ENCODE results near the gene PKD1.

PKD1 gene

DNA sequence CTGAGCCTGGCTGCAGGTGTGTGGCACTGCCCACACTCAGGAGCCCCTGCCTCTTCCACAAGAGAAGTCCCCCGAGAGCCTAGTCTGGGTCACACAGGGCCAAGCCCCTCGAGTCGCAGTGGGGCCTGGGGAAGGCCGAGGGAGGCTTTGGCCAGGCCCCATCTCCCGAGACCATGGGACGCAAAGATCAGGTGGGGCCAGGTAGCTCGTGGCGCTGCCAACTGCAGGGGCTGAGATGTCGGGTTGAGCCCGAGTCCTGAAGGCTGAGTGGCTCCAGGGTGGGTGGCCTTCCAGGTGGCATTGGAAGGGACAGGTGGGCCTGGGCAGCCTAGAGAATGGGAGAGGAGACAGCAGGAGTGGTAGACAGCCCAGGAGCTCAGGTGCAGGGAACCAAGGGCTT is 26.2 kb upstream of the PKD1 start:
- TF ChIP-seq POLR2A (IDR thresholded peaks at IDR 0.05; ENCODE audit: low read depth, low read length) = no peak
- DNase-seq (ENCODE audit: insufficient read length, low spot score) (no peak), FAIRE-seq (no peak)

DNA sequence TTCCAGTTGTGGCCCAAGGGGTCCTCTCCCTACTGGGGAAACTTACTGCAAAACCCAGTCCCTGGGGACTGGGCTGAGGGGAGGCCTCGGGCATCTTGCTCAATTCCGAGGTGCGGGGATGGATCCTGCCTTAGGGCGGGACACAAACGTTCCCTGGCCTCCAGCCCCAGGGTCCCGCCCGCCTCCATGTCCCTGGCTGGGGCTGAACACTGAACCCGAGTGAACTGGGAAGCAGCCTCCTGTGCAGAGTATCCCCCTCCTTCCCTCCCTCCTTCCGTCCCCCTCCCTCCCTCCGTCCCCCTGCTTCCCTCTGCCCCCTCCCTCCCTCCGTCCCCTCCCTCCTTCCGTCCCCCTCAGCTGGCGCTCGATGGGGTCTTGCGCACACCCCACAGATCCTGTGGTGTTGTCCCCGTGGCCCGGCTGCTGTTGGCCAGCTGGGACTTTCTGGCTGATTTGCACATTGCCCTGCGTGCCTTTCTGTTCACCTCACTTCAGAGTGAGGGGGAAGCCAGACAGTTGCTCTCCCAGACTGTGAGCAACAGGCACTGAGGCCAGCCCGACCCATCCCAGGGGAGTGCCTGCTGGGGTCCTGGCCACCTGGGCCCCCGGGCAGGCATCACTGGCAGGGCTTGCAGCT is 25.3 kb upstream of the PKD1 start:
- TF ChIP-seq POLR2A (IDR thresholded peaks at IDR 0.05; ENCODE audit: low read depth, low read length) = no peak
- DNase-seq (ENCODE audit: insufficient read length, low spot score) (no peak), FAIRE-seq (no peak)

DNA sequence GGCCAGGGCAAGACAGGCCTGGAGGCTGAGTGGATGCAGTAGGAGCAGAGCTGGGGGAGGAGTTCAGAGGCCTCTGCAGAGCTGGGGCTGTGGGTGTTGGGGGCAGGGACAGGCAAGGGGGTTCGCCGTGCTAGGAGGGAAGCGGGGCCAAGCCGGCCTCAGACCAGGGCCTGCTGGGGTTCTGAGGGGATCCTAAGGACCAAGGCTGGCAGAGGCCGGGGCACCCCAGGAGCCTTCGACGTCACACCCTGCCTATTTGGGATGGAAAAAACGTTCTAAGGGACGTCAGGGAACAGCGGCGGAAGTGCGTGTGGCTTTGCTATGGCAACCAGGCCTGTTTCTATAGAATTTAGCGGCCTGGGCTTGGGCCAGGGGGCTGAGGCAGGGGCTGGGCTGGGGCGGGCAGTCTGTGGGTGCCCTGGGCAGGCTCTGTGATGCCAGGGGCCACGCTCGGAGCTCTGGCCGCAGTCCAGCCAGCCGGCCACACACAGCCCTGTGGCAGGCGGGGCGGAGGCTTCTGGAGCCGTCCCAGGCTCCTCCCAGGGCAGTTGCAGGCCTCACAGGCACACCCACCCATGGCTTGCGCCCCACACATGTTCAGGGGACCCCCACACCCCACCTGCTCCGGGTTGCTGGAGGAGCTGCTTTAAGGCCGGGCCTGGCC is 23.6 kb upstream of the PKD1 start:
- TF ChIP-seq POLR2A (IDR thresholded peaks at IDR 0.05; ENCODE audit: low read depth, low read length) = no peak
- DNase-seq (ENCODE audit: insufficient read length, low spot score) = no peak
- FAIRE-seq = no peak

DNA sequence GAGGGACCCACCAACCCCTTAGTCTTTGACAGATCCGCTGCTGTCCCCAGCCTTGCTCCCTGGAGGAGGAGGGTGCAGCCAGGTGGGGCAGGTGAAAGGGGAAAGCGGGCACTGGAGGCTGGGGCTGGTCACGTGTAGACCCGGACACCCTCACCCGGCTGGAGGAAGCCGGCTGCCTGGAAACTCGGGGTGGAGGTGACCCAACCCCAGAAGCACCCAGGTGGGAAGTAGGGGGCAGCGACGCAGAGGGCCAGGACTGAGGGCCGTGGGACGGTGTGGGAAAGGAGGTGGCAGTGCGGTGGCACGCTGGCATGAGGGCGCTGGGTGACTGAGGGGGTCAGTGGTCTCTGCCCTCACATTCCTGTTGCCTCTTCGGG is 22.6 kb upstream of the PKD1 start:
- TF ChIP-seq POLR2A (IDR thresholded peaks at IDR 0.05; ENCODE audit: low read depth, low read length) = no peak
- FAIRE-seq = no peak
- DNase-seq (ENCODE audit: insufficient read length, low spot score) = no peak

DNA sequence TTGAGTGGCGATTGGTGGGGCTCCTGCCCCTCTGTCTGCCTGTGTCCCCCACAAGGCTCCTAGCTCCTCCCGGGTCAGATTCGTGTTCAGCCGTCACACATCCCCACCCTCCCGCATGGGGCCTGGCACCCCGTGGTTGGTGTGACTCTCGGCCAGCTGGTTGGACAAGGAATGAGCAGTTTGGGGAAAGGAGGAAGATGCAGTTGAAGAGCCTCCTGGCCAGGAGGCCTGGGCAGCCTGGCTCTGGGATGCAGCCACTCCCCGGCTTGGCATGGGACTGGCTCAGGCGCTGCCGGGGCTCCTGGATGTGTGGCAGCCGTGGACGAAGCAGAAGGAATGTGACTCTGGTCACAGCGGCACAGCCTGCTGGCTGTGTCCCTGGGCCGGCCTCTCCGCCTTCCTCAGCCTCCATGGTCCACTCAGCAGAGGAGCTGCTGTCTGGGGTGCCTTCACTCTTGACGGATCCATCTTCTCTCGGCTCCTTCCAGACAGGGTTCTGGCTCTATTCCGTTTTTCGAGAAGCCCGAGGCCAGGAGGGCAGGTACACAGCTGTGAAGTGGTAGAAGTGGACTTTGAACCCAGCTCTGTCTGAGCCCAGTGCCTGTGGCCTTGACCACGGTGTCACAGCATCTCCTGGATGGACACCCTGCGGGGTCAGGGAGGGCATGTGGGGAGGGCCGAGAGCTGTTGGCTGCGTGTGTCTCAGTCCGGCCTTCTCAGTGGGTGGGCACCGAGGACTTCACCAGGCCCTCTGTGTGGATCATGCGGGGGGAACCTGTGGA is 22.0 kb upstream of the PKD1 start:
- TF ChIP-seq POLR2A (IDR thresholded peaks at IDR 0.05; ENCODE audit: low read depth, low read length) = no peak
- DNase-seq (ENCODE audit: insufficient read length, low spot score) (no peak), FAIRE-seq (no peak)

DNA sequence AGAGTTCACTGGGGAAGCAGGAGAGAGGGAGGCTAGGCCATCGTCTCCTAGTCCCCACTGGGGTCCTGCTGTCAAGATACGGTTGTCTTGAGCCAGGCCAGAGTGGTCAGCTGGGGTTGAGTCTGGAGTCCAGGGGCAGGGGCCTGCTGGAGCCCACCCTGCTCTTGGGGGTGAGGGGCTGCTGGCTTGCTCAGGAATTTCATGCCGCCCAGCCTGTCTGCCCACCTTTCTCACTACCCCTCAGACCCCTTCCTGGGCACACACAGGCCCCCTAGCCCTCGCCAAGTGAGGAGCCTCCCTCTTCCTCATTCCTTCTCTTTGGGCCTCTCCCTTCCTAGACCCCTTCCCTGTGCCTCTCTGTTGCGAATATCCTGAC is 21.1 kb upstream of the PKD1 start:
- FAIRE-seq (no peak), DNase-seq (ENCODE audit: insufficient read length, low spot score) (no peak)

DNA sequence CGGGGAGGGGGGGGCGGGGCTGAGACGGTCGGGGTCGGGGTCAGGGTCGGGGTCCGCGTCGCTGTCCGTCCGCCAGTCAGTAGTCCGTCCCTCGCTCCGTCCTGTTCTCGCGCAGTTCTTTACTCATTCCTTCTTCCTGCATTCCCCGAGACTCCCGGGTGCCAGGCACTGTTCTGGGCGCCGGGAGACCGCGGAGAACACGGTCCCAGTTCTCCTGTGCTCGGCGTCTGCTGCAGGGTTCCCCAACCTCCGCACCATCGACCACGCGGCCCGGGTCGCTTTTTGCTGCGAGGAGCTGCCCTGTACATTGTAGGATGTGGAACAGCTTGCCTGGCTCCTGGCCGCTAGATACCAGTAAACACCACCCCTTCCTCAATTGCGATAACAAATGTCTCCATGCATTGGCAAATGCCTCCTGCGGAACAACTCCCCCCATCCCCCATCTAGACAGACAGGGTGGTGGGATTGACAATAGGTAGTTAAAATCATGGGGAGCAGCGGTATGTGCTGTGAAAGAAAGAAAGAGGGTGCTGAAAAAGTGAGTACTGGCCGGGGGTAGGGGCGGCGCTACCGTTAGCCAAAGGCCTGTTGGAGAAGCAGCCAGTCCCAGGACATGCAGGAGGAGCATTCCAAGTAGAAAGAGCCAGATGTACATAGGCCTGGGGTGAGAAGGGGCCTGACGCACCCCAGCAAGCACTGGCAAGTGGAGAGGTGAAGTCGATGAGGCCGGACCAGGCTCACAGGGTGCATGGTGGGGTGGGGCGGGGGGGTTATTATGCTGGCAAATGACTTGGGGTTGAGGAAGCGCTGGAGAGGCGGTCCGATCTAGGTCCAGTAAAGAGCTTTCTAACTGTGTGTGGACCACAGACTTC is 20.5 kb upstream of the PKD1 start:
- FAIRE-seq (no peak), DNase-seq (ENCODE audit: insufficient read length, low spot score) (peak; percentile 51)
- no peak for TF ChIP-seq POLR2A (IDR thresholded peaks at IDR 0.05; ENCODE audit: low read depth, low read length)

More for the DNA sequence above, 21.1 kb upstream of the PKD1 start:
- no peak for TF ChIP-seq POLR2A (IDR thresholded peaks at IDR 0.05; ENCODE audit: low read depth, low read length)

DNA sequence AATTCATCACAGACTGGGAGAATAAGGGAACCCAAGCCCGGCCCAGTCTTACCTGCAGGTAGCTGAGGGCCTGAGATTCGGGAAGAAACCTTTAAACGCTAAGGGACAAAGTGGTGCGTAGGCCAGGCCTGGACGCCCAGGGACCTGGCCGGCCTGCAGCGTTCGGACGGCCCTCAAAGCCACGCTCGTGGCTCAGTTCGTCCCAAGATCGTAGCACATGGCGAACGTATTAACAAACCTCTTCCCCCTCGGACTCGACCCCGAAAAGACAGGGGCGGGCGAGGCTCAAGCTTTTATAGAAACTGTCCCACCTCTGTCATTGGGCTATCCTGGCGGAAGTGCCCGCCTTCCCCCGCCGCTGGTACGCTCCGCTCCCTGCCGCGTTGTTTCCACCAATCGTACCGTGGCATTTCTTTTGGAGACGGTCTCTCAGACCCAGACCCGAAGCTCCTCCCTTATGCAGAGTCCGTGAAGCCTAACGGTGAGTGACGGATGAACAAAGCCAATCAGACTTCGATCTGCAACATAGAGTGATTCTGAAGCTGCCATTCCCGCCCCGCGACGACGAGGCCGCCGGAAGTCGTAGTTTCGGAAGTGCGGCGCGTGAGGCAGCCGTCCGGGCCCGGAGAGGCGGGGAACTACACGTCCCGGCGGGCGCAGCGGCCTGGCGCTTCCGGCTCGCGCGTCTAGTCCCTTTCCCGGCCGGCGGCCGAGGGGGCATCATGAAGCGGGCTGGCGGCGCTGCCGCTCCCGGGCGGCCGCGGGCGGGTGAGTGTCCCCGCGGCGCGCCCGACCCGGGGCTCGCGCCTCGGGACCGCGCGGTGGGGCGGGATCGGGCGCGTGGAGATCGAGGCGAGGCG is 19.6 kb upstream of the PKD1 start, which contains the start of gene TRAF7:
Gene TRAF7 (plus strand): TSS at position 692 of the 860 bp plus-strand sequence. CDS start 8,139 bp downstream, outside the sequence.
- TF ChIP-seq POLR2A (IDR thresholded peaks at IDR 0.05; ENCODE audit: low read depth, low read length) = peak; percentile 99
- FAIRE-seq = peak; percentile 84
- DNase-seq (ENCODE audit: insufficient read length, low spot score) = peak; percentile 100

DNA sequence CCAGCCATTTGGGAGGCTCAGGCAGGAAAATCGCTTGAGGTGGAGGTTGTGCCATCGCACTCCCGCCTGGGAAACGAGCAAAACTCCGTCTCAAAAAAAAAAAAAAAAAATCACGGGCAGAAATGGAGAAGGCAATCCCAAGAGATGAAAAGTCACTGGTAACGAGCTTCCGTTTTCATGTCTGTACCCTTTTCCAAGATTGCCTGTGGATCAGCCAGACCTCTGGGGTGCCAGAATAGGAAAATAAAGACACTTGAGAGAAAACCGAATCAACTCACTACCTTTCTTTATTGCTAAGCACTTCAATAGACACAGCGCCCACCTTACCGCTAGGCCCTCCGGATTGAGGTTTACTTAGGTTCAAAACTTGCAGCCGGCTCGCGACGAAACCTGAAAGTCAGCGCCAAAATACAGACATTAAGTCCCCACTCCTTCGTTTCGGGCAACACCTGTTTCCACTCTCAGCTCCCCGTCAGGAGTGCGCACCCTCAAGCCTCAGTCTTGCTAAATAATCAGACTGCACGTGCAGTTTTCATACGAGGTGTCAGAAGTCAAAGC is 18.9 kb upstream of the PKD1 start:
- DNase-seq (ENCODE audit: insufficient read length, low spot score) (no peak), FAIRE-seq (no peak)
- no peak for TF ChIP-seq POLR2A (IDR thresholded peaks at IDR 0.05; ENCODE audit: low read depth, low read length)

DNA sequence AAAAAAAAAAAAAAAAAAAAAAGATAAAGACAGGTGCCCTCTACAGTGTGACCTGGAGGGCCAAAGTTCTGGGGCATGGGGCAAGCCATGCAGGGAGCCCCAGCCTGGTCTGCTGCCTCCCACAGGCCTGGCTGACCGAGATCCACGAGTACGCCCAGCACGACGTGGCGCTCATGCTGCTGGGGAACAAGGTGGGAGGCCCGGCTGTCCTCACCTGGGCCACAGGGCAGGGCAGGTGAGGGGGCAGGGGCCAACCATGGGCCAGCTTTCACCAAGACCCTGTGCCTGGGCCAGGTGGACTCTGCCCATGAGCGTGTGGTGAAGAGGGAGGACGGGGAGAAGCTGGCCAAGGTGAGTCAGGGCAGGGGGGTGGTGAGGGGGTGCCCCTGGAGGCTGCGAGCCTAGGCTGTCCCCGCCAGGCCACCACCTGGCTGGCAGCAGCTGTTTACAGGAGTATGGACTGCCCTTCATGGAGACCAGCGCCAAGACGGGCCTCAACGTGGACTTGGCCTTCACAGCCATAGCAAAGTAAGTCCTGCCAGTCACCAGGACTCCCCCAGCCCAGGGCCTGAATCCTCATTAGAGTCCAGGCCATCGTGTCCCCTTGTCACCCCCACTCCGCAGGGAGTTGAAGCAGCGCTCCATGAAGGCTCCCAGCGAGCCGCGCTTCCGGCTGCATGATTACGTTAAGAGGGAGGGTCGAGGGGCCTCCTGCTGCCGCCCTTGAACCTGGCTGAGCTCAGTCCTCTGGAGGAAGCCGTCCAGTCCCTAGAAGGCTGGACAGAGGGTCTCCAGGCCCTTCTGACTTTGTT is 17.2 kb upstream of the PKD1 start:
- FAIRE-seq (no peak), DNase-seq (ENCODE audit: insufficient read length, low spot score) (no peak)
- peak; percentile 16; the same call in 1 of the 2 replicates for TF ChIP-seq POLR2A (IDR thresholded peaks at IDR 0.05; ENCODE audit: low read depth, low read length)

DNA sequence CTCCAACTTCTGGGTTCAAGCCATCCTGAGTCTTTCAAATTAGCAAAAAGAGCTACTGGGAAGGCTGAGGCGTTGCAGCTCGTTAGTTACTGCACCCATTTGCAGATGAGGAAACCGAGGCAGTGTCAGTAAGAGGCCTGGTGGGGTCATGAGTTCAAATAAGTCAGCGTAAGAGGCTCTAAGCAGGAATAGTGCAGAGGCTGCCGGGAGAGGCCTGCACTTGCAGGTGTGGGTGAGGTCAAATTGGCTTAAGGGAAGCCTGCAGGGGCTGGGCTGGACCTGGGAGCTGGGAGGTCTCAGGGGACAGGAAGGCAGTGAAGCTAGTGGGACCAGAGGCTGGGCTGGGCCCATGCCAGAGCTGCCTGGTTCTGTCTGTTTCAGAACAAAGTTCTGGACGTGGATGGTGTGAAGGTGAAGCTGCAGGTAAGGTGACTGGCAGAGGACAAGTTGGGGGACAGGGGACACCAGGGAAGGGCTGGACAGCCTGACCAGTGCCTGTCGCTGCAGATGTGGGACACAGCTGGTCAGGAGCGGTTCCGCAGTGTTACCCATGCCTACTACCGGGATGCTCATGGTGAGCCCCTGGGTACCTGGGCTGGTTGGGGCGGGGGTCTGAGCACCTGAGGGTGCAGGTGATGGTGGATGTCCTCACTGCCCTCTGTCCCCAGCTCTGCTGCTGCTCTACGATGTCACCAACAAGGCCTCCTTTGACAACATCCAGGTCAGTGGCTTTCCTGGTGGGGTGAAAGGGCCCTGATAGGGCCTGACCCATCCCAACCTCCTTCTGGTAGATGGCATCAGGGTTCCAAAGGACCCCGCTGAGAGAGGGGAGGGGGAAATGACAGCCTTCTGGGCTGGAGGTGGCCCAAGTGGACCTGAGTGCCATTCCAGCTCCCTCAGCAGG is 15.7 kb upstream of the PKD1 start:
- TF ChIP-seq POLR2A (IDR thresholded peaks at IDR 0.05; ENCODE audit: low read depth, low read length) = peak; percentile 0; the same call in 1 of the 2 replicates
- no peak for FAIRE-seq
- DNase-seq (ENCODE audit: insufficient read length, low spot score) = no peak

All from H54 (cell line).